ENCODE data around the gene ATG9A.

ATG9A gene

DNA sequence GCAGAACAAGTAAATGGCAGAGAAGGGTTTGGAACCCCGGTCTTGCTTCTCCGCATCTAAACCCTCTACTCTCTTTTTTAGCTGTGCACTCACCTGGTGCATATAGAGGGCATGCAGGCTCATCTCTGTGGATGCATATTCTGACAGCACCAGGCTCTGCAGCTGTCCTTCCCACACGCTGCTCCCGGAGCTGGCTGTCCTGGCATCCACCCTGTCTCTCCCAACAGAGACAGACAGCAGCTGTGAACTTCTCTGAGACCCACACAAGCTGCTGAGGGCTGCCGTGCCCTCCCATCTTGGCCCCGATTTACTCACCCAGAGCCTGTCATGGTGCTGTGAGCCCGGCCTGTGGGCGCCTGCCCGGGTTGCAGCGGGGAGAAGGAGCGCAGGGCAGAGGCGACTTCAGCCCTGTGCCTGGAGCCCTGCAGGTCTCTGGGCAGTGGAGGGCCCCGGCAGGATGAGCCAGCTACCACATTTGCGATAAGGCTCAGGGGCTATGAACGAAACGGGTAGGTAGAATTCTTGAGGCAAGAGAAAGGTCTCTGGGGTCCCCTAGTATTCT, 7.4 kb downstream of the ATG9A start:
- no peak for DNase-seq

DNA sequence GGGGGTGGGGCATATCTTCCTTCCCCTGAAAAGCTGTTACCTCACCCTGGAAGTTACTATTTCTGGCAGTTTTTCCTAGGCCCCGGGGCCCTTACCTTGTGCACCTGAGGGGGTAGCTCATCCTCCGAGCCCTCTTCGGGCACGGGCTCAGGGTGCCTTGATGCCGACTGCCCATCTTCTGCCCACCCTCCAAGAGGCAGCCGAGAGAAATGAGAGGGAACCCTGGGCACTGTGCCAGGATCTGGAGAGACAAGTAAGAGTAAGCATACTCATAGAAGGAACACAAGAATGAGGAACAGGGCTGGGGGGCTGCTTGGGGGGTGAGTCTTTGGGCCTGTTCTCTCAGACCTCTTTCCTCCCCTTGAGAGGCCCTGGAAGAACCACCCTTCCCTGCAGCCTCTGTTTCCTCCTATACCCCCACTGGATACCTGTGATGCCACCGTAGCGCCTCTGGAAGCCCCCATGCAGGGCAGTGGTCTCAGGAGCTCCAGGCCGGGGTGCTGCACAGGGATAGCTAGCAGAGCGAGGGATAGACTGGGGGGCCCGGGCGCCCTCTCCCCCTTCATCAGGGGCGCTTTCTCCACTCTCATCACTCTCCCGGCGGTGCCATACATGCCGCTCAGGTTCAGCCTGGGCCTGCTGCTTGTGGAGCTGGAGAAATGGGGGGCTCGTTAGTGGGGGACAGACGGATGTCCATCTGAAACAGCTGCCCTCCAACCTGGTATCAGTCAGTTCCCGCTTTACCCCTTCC, 8.6 kb downstream of the ATG9A start:
- no peak for DNase-seq

GRCh38 chr2:219219784-219220532, 9.5 kb downstream of the ATG9A start:
- no peak for DNase-seq

- peak; percentile 96 for DNase-seq
Measured at GRCh38 chr2:219218732-219219701, 10.4 kb downstream of the ATG9A start, which contains the start of gene ABCB6. ABCB6 (minus strand) TSS chr2:219218958; CDS start chr2:219218673, 285 bp downstream.

DNA sequence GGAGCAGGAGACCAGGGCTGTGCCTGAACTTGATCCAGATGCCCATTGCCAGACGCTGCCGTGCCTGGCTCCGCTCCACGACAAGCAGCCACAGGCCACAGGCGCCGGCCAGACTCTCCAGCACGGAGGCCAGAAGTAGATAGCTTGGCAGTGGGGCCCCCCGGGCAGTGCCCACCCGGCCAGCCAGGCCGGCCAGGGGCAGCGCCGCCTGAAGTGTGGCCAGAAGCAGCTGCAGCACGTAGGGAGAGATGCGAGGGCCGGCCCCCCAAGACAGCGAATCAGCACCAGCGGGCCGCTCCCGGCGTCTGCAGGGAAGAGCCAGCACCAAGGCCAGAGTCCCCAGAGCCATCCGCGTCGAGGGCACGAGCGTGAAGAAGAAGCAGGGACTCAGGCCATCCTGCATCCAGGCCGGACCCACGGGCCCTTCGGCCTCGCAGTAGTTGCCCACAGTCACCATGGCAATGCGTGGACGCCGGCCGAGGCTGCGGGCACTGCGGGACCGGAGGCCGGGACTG, 11.2 kb downstream of the ATG9A start:
- peak; percentile 71 for DNase-seq

DNA sequence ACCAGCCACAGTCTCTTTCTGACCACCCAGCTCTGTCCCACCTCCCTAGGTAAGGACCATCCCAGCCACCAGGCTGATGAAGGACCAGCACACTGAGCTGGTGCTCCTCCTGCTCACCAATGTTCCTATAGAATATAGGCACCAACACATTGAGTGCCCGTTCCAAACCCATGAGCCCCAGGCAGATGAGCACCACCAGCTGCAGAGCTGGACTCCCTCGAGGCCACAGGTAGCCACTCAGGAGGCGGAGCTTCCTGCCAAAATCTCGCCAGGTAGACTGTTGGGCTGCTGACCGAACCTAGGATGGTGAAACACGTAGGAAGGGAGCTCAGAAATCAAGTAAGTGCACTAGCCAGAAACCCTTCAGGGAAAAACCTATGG, 12.9 kb downstream of the ATG9A start:
- DNase-seq = no peak

DNA sequence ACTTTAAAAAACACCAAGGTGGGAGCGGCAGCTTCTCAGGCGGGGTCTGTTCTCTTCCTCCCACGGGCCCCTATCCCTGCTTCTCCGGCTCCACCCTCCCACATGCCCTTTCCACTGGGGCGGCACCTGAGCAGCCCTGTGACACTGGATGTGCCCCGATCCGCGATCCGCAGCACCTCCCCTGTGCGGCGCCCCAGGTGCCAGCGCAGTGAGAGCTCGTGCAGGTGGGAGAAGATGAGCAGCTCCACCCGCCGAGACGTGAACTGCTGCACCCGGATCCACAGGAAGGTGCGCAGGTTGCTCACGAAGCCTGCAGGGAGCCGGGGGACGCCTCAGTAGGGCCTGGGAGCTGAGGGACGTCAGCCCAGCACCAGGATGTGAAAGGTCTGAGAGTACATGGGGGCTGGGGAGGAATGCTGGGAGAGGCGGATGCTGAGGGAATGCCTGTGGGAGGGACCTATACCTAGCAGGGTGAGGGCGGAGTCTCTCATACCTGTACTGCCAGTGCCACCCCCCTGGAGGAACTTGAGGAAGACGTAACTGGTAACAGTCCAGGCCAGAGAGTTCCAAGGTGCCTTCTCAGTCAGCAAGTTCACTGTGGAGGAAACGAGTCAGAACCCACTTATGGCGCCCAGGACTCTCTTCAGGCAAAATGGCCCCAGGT, 13.4 kb downstream of the ATG9A start:
- no peak for DNase-seq

- no peak for DNase-seq
Measured at GRCh38 chr2:219214786-219215185, 14.7 kb downstream of the ATG9A start.

GRCh38 chr2:219214141-219214540, 15.3 kb downstream of the ATG9A start:
- no peak for DNase-seq

- DNase-seq = no peak
Measured at GRCh38 chr2:219213486-219214071, 15.9 kb downstream of the ATG9A start.

GRCh38 chr2:219213026-219213415, 16.4 kb downstream of the ATG9A start:
- DNase-seq = no peak

- no peak for DNase-seq
Measured at GRCh38 chr2:219210886-219211362, 18.5 kb downstream of the ATG9A start.

DNA sequence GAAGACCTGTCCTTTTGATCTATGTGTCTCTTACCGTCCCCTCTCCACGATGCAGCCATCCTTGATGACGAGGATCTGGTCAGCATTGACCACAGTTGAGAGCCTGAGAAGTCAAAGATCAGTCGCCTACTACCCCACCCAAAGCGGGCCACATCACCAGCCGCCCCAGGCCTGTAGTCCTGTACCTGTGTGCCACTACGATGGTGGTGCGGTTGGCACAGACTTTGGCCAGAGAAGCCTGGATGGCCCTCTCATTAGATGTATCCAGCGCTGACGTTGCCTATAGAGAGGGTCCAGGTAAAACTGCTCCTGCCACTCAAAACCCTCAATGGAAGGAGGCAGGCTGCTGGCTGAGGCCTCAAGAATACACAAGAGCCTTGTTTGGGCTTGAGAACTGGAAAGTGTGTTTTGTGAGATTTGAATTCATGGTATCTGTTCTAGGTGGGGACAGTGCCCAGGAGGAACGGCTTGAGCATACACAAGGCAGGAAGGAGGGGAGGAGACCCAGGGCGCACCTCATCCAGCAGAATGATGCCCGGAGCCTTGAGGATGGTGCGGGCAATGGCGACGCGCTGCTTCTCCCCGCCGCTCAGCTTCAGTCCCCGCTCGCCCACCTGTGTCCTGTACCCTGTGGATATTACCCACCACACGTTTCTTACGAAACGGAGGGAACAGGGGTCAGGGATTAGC, 19.1 kb downstream of the ATG9A start:
- DNase-seq = no peak

DNA sequence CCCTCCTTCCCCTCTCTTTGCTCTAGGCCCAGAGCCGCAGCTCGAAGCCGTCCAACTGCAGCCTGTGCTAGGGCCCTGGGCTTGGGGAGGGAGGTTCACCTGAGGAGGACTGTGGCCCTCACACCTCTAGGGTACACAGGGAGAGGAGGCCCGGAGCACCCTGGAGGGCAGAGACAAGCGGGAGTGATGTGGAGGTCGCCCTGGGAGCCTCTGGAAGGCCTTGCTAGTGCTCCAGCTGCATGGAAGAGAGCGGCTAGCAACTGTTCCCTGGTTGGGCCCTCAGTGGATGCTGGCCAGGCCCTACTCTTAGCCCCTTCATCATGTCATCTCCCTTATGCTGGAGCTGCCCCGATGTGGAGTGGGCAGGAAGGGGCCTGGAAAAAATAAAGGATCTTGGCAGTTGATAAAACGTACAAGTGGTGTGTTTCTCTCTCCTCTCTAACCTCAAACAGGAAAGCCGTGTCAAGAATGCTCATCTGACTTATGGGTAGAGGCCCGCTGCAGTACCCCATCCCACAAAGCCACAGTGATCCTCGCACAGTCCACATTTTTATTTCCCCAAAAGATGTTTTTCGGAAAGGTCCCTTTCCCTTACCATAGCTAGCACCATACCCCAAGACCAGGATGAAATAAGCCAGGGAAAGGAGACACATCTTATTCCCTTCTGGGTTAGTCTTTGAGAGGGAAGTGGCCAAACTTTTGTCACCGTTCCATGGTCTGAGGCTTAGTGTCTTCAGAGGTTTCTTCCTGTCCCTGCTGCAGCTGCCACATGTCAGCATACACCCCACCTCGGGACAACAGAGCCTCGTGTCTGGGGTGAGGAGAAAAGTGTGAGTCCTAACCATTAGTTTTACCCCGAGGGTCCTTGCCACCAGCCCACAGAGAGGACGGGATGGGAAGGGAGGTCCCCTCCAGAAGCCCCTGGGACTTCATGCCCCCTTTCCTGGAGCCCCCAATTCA, 19.9 kb downstream of the ATG9A start:
- no peak for DNase-seq

DNA sequence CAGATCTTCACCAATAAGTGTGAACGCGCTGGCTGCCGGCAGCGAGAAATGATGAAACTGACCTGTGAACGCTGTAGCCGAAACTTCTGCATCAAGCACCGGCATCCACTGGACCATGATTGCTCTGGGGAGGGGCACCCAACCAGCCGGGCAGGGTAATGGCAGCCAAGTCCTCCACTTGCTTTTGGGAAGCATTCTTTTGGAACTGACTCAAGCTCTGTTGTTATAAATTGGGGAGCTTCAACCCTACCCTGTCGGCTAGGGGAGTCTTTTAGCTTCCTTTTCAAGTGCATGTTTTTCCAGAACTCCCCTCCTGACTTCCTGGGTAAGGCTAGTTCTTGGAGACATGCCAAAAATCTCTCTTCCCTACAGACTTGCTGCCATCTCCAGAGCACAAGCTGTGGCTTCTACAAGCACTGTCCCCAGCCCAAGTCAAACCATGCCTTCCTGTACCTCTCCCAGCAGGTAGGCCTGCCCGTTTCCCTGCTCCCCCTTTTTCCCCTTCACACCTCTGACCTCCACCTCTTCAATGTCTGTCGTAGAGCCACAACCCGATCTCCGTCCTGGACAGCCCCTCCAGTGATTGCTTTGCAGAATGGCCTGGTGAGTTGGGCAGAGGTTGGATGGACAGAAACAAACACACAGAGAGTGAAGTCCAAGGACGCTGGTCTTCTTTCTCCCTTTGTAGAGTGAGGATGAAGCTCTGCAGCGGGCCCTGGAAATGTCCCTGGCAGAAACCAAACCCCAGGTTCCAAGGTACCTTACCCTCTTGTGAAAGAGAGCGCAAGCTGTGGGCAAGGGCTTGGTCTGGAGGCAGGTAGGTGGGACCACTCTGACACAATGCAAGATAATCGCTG, 21.3 kb downstream of the ATG9A start:
- peak; percentile 29 for DNase-seq

DNA sequence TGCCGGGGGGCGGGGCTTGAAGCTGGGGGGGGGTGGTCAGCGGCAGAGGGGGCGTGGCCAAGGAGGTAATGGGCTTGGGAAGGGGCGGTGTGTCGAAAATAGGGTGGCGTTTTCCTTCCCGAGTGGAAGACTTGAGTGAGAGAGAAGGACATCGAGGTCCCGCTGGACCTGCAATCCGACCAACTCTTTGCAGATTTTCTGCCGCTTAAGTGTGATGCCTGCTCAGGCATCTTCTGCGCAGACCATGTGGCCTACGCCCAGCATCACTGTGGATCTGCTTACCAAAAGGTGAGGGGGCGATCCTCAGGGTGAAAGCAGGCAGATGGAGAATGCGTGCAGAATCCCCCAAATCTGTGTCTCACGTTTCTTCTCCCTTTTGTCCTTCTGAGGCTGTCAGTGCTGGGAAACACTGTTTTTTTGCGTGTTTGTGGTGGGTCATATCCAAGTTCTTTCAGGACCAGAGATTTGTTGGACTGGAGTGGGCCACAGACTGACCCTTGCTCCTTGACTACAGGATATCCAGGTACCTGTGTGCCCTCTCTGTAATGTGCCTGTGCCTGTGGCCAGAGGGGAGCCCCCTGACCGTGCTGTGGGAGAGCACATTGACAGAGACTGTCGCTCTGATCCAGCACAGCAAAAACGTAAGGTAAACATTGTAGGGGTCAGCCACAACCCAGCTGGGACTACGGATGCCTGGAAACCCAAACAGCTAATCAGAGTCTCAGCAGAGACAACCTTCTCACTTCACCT, 22.1 kb downstream of the ATG9A start:
- DNase-seq = no peak

DNA sequence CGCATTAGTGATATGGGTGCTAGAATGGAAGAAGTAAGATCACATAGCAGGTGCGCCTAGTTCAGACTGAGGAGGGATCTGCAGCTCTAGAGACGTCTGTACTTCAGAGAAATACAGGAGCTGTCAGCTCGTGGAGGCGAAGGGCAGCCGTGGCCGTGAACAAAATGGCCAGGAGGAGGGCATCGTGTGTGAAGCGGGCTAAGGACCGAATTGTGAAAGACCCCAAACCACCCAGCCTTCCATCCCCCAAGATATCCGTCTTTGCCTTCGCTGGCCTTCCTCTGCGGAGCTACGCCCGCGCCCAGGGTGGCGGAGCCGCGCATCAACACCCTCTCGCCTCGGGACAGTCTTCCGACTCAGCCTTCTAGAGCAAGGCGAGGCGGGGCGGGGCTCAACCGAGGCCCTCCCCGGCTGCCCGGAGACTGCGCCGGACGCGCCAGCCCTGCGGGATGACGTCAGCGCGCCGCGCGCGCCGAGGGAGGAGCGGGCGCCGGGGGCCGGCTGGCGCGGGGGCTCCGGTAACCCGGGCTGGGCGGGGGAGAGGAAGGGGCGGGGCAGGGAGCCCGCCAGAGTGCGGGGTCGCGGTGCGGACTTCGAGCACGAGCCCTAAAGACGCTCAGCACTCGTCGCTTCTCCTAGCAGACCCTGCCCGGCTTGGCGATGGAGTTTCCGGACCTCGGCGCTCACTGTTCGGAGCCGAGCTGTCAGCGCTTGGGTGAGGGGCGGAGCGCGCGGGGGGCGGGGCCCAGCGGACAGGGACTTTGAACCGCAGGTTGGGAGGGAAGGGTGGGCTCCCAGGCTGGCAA, 22.9 kb downstream of the ATG9A start, which contains the start of gene ZFAND2B:
Gene ZFAND2B (plus strand): TSS at position 455 of the 806 bp plus-strand sequence. CDS start 206 bp downstream, at position 661.
- peak; percentile 94 for DNase-seq
